PFSK-1 (cell line): ENCODE data around the gene TNNC1.

ENCODE experiments used
- REST ChIP-seq, 2 experiments: IDR thresholded peaks; 2 replicates each; pipeline versions ENCODE4 v1.6.1 to v1.8.0; 2011 to 2012; ENCODE audit warnings: low read depth in 2 of 2, low read length in 2 of 2, control low read depth in 1 of 2, inconsistent platforms in 1 of 2, mild to moderate bottlenecking in 1 of 2, moderate library complexity in 1 of 2; ENCODE audit not compliant: insufficient read depth in 1 of 2
- TAF1 ChIP-seq: IDR thresholded peaks from 2 replicates; pipeline ENCODE4 v1.6.1; 2012; ENCODE audit warnings: low read length, control low read depth, borderline replicate concordance; ENCODE audit not compliant: insufficient read depth

GRCh38 chr3:52454250-52454937 lies 553 bp upstream of the TNNC1 start:
- TF ChIP-seq REST (IDR thresholded peaks at IDR 0.05; ENCODE audit: insufficient read depth in 1 of 2, low read depth in 2 of 2, low read length in 2 of 2) (no peak), TAF1 (no peak)
